Stimulated activated naive B cell treated with anti-CD40 and anti-IgM and Interleukin-4, amounts not matched to agents 10 μg/mL and 1 μg/mL and 100 μg/mL, for 72 hours (primary cell): ENCODE results near the gene HLA-DMA.
A peak's percentile ranks its signal among the peaks of the same experiment; 100 is the strongest.
"Not testable (repeated sequence)": the region's sequence is repeated elsewhere in the genome, so short reads cannot be mapped to it uniquely, and the experiment has no call there.

ENCODE experiments used
- ATAC-seq, 2 donors: fragments of 150-1000 bp; cut with Tn5 transposase; replicated peaks; 2 replicates each; pipeline ENCODE4 v1.10.0; 2021; ENCODE audit warnings: moderate library complexity in 1 of 2
- DNase-seq: peaks from one replicate; pipeline ENCODE4 v3.0.0; 2021
- H3K27ac Mint-ChIP-seq: one replicate; pipeline ENCODE4 v1.8.0; 2022; ENCODE audit warnings: mild to moderate bottlenecking, mixed read lengths
- H3K27me3 Mint-ChIP-seq, 2 donors: one replicate each; pipeline ENCODE4 v1.8.0; 2022; ENCODE audit warnings: mixed read lengths in 2 of 2
- H3K36me3 Mint-ChIP-seq, 2 donors: one replicate each; pipeline ENCODE4 v1.8.0; 2022; ENCODE audit warnings: mixed read lengths in 2 of 2, mild to moderate bottlenecking in 1 of 2
- H3K4me1 Mint-ChIP-seq, 2 donors: one replicate each; pipeline ENCODE4 v1.8.0; 2022; ENCODE audit warnings: mixed read lengths in 2 of 2, mild to moderate bottlenecking in 1 of 2
- H3K4me3 Mint-ChIP-seq, 2 donors: one replicate each; pipeline ENCODE4 v1.8.0; 2022; ENCODE audit warnings: mild to moderate bottlenecking in 2 of 2, mixed read lengths in 2 of 2, moderate library complexity in 1 of 2
- H3K9me3 Mint-ChIP-seq, 2 donors: one replicate each; pipeline ENCODE4 v1.8.0; 2022; ENCODE audit warnings: mixed read lengths in 2 of 2, mild to moderate bottlenecking in 1 of 2

The HLA-DMA gene

DNA sequence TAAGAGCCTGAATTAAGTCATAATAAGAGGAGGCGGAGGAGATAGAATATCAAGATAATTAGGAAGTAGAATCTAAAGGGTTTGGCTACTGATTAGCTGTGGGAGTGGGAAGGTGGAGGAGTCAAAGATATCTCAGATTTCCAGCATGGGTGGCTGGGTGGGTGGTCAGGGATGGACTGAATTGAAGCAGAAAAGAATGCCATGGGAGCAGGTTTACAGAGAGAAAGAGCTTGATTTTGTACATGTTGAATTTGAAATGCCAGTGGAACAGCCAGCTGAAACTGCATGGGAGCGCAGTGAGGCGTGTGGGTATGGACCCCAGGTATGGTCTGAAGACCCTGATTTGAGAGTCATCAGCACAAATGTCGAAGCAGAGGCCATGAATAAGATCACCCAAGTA is 1.4 kb upstream of the HLA-DMA start:
- peaks cover 54 to 66% of the 10 kb centered on the region in 2 donors for H3K4me1 Mint-ChIP-seq
- peak overlapping the region; percentile 99 for H3K27ac Mint-ChIP-seq
- H3K4me3 Mint-ChIP-seq = peak overlapping the region; percentile 99
- H3K36me3 Mint-ChIP-seq = peaks cover 34 to 37% of the 10 kb centered on the region in 2 donors
- DNase-seq = no peak
- H3K27me3 Mint-ChIP-seq = no peaks in the 10 kb centered on the region
- peaks cover 0 to 5% of the 10 kb centered on the region in 2 donors for H3K9me3 Mint-ChIP-seq
- no peak for ATAC-seq

DNA sequence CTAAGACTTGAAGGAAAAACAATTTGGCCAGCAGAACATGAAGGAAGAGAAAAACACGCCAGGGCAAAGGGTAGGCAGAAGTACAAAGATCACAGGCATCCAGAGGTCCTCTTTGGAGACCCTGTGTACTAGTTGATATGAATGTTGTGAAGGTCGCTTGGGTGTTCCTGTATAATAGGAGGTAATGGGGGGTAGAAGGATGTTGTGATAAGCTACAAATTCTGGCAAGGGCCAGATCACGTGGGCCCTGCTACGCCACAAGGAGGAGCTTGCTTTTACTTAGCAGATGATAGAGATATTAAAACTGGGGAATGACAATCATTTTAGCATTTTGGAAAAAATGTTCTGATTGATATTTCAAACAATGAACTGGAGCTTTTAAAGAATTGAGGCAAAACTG is 878 bp upstream of the HLA-DMA start:
- H3K9me3 Mint-ChIP-seq = peaks cover 0 to 5% of the 10 kb centered on the region in 2 donors
- no peaks in the 10 kb centered on the region for H3K27me3 Mint-ChIP-seq
- peaks cover 39 to 42% of the 10 kb centered on the region in 2 donors for H3K36me3 Mint-ChIP-seq
- no peak for ATAC-seq
- H3K4me3 Mint-ChIP-seq = peak overlapping the region; percentile 99
- no peak for DNase-seq
- H3K4me1 Mint-ChIP-seq = peaks cover 59 to 70% of the 10 kb centered on the region in 2 donors
- peak overlapping the region; percentile 99 for H3K27ac Mint-ChIP-seq

DNA sequence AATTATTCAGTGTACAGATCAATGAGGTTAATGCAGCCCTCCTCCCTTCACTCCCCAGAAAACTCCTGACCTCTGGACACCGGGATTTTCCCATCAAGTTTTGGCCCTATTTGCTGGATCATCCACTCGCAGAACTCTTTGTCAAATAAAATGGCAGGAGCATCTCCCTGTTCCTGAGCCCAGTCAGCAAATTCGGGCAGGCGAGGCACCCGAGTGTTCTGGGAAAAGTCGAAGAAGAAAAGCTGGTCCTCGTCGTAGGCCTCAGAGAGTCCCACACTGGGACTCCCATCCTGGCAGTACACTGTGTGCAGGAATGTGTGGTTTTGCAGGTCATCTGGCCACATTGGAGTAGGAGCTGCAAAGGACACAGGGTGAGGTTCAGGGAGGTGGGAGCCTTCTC is 2.4 kb downstream of the HLA-DMA start:
- ATAC-seq (no peak), DNase-seq (no peak)
- Mint-ChIP-seq H3K27ac (peak overlapping the region; percentile 92), H3K36me3 (peaks cover 61 to 64% of the 10 kb centered on the region in 2 donors), H3K27me3 (no peaks in the 10 kb centered on the region), H3K9me3 (no peaks in the 10 kb centered on the region), H3K4me3 (peak overlapping the region; percentile 99), H3K4me1 (peaks cover 69 to 89% of the 10 kb centered on the region in 2 donors)

DNA sequence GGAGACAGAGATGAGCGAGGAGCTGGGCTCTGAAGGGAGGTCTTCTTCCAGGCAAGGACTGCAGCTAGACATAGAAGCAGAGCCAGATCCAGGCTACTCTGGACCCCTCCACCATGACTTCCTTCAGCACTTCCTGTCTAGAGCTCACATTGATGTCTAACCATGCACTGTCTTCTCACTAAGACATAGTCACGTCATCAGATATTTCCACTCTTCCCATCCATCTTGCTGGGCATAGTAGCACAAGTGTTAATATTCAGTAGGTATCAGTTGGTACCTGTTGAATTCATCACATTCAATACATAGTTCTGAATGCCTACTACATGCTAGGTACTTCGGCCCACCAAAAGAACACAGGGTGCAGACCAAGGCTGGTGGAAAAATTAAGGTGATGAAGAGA is 2.9 kb downstream of the HLA-DMA start:
- no peak for ATAC-seq
- Mint-ChIP-seq H3K9me3 (no peaks in the 10 kb centered on the region), H3K4me1 (peaks cover 69 to 89% of the 10 kb centered on the region in 2 donors), H3K36me3 (peaks cover 58 to 68% of the 10 kb centered on the region in 2 donors), H3K4me3 (peak overlapping the region; percentile 99), H3K27me3 (no peaks in the 10 kb centered on the region), H3K27ac (peak overlapping the region; percentile 92)
- no peak for DNase-seq

DNA sequence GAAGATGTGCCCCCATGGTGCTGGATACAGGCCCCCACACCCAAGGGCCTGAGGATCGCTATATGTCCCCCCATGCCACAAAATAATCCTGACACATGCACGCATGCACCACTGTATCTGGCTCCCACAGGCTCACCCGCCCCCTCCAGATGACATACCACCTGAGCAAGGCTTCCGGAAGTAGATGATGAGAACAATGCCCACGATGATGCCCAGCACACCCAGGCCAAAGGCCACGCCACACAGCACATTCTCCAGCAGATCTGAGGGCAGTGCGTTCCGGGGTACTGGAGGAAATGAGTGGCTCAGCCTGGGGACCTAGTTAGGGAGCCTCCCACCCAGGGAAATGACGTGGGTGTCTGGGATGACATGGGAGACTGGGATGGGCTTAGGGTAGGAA is 3.8 kb downstream of the HLA-DMA start:
- H3K9me3 Mint-ChIP-seq = no peaks in the 10 kb centered on the region
- H3K36me3 Mint-ChIP-seq = peaks cover 60 to 75% of the 10 kb centered on the region in 2 donors
- no peaks in the 10 kb centered on the region for H3K27me3 Mint-ChIP-seq
- DNase-seq (no peak), ATAC-seq (no peak)
- peak overlapping the region; percentile 99 for H3K4me3 Mint-ChIP-seq
- peak overlapping the region; percentile 92 for H3K27ac Mint-ChIP-seq
- H3K4me1 Mint-ChIP-seq = peaks cover 70 to 89% of the 10 kb centered on the region in 2 donors

DNA sequence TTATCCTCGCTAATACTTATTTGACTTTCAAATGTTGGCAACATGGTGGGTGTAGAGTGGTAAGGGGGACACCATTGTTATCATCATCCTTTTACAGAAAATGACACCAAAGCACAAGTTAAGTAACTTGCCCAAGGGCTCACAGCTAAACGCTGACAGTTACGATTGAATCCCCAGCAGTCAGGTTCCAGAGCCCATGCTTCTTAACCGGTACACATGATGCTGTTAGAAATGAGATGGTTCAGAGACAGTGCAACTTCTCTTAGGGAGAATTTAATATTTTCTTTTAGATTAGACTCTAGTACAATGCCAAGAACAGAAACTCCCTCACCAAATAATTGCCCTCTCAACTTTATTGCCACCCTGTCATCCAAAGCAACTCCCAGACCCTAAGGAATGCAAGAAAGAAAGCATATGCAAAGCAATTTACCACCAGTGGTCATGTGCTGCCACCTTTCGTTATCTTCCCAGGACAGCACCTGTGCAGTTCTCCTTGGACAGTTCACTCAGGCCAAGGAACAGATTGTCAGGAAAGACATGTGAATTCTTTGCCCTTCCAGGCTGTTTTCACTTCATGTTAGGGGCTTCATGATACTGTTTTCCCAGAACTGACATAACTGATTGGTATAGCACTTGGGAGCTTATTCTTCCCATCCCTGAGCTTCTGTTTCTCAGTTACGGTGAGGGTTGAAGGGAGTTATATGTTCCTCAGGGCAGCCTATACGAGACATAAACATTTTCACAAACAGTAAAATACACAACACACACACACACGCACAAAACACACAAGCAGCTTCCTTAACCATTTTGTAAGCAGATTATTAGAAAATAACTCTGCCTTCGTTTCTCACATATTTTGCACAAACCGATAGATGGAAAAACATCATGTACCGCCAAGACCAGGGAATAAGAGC is 5.1 kb downstream of the HLA-DMA start:
- peak overlapping the region; percentile 99 for H3K4me3 Mint-ChIP-seq
- DNase-seq (no peak), ATAC-seq (no peak)
- H3K27me3 Mint-ChIP-seq = no peaks in the 10 kb centered on the region
- H3K27ac Mint-ChIP-seq = peak overlapping the region; percentile 92
- H3K9me3 Mint-ChIP-seq = no peaks in the 10 kb centered on the region
- peaks cover 71 to 89% of the 10 kb centered on the region in 2 donors for H3K4me1 Mint-ChIP-seq
- H3K36me3 Mint-ChIP-seq = peaks cover 66 to 81% of the 10 kb centered on the region in 2 donors

DNA sequence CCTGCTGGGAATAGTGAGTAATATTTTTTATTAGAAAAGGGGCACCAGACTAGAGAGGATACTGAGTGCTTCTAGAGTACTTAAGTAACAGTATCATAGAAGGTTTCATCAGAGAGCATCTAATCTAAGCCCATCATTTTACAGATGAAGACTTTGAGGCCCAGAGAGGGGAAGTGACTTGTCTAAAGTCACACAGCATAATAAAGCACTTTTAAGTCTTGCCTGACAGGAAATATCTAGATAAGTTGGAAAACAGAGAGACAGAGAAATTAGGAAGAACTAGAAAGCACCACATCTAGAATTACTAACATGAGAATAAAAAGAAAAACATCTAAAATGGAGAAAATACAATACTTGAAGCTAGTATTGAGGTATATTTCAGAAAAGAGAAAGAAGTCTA is 6.0 kb downstream of the HLA-DMA start:
- H3K27ac Mint-ChIP-seq = peak overlapping the region; percentile 7
- peak overlapping the region; percentile 12 to 26 for H3K4me3 Mint-ChIP-seq
- peaks cover 65 to 82% of the 10 kb centered on the region in 2 donors for H3K36me3 Mint-ChIP-seq
- H3K4me1 Mint-ChIP-seq = peaks cover 79 to 91% of the 10 kb centered on the region in 2 donors
- no peak for ATAC-seq
- DNase-seq = no peak
- no peaks in the 10 kb centered on the region for H3K9me3 Mint-ChIP-seq
- H3K27me3 Mint-ChIP-seq = no peaks in the 10 kb centered on the region

DNA sequence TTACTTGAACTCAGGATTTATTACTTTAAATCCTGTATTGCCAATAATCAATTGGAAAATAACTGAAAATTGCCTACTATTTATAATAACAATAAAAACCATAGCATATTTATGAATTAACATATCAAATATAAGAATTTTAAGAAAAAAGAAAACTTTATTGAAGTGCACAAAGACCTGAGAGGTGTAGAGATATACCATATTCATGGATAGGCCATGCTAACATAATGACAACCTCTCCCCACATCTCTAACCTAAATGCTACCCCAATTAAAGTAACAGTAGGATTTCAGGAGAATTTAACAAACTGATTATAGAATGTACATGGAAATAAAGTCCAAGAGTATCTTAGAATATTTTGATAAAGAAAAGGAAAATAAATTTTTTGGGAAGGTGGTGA is 6.9 kb downstream of the HLA-DMA start:
- DNase-seq (no peak), ATAC-seq (no peak)
- peaks cover 65 to 81% of the 10 kb centered on the region in 2 donors for H3K36me3 Mint-ChIP-seq
- H3K4me3 Mint-ChIP-seq = peak overlapping the region; percentile 54 to 98
- no peaks in the 10 kb centered on the region for H3K9me3 Mint-ChIP-seq
- peaks cover 84 to 100% of the 10 kb centered on the region in 2 donors for H3K4me1 Mint-ChIP-seq
- H3K27ac Mint-ChIP-seq = peak overlapping the region; percentile 99
- H3K27me3 Mint-ChIP-seq = no peaks in the 10 kb centered on the region

DNA sequence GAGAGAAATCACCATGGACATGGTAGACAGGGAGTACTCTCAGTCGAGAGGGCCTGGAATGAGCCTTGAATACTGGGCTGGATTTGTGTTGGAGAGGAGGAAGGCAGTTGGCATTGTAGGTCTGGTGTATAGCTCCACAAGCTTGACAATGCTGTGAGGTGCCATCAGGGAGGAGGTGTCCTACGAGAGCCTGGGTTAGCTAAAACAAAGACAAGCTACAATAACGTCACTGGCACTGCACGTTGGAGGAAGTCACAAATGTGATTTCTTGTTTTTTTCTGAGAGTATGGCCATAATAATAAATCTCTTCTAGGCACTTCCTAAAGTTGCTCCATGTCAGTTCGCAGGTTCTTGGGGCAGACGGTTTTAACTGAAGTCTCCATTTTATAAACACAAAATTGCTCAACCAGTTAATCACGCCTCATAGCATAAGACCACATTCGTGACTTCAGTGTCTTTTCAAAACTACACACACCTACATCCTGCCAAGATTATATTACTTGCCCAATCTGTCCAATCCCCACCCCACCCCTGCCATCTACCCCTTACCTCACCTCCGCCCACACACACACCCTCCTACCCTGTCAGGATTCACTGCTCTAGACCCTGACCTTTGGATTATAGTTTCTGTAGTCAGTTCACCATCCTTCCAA is 7.7 kb downstream of the HLA-DMA start:
- DNase-seq (peak; percentile 78), ATAC-seq (peak; percentile 55 to 61)
- H3K27ac Mint-ChIP-seq = peak overlapping the region; percentile 99
- peaks cover 77 to 93% of the 10 kb centered on the region in 2 donors for H3K4me1 Mint-ChIP-seq
- no peaks in the 10 kb centered on the region for H3K9me3 Mint-ChIP-seq
- H3K4me3 Mint-ChIP-seq = peak overlapping the region; percentile 97 to 98
- H3K27me3 Mint-ChIP-seq = no peaks in the 10 kb centered on the region
- H3K36me3 Mint-ChIP-seq = peaks cover 58 to 76% of the 10 kb centered on the region in 2 donors

DNA sequence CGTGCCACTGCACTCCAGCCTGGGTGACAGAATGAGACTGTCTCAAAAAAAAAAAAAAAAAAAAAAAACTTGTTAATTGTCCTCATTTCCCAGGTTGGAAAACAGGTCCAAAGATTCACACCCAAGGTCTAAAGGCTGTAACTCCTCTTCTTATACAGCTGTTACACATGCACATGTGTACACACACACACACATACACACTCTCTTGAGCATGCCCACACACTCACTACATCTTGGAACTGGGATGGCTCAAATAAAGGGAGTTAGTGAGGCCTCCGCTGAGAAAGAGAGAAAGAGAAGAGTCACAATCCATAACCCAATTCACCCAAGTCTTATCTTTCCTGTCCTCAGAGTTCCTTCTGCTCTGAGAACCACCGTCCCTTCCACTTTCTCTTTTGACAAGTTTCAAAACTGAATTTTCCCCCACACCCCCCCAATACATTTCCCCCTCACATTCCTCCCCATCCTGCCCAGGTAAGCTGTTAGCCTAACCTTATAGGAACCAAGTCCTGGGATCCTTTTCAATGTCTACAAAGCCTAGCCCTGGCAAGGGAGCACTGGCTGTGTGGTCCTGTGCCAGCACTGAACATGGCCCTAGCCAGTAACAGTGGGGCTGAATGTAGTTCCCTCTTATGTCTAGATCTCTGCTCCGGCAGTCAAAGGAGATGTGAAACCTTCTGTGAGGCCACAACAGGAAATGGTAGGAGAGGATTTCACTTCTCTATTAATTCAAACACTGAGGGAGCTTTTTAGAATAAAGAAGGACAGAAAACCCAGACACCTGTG is 8.8 kb downstream of the HLA-DMA start:
- Mint-ChIP-seq H3K4me3 (peak overlapping the region; percentile 97 to 98), H3K27ac (peak overlapping the region; percentile 99), H3K4me1 (peaks cover 65 to 81% of the 10 kb centered on the region in 2 donors), H3K36me3 (peaks cover 53 to 74% of the 10 kb centered on the region in 2 donors), H3K9me3 (no peaks in the 10 kb centered on the region), H3K27me3 (no peaks in the 10 kb centered on the region)
- peak; percentile 68 to 69 for ATAC-seq
- DNase-seq = peak; percentile 82

DNA sequence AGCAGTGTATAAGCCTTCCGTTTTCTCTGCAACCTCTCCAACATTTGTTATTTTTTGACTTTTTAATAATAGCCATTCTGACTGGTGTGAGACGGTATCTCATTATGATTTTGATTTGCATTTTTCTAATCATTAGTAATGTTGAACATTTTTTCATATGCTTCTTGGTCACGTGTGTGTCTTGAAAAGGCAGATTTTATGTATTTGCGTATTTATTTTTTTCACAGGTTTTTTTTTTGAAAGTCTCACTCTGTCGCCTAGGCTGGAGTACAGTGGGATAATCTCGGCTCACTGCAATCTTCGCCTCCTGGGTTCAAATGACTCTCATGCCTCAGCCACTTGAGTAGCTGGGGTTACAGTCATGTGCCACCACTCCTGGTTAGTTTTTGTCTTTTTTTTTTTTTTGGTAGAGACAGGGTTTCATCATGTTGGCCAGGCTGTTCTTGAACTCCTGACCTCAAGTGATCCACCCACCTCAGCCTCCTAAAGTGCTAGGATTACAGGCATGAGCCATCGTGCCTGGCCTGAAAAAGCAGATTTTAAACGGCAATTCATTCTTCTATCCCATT is 10.3 kb downstream of the HLA-DMA start:
- Mint-ChIP-seq H3K36me3 (peaks cover 50 to 72% of the 10 kb centered on the region in 2 donors), H3K4me1 (peaks cover 57 to 79% of the 10 kb centered on the region in 2 donors), H3K27ac (peak overlapping the region; percentile 99), H3K4me3 (peak overlapping the region; percentile 97 to 98)
- DNase-seq, H3K9me3 Mint-ChIP-seq, H3K27me3 Mint-ChIP-seq, ATAC-seq: not testable (repeated sequence)

DNA sequence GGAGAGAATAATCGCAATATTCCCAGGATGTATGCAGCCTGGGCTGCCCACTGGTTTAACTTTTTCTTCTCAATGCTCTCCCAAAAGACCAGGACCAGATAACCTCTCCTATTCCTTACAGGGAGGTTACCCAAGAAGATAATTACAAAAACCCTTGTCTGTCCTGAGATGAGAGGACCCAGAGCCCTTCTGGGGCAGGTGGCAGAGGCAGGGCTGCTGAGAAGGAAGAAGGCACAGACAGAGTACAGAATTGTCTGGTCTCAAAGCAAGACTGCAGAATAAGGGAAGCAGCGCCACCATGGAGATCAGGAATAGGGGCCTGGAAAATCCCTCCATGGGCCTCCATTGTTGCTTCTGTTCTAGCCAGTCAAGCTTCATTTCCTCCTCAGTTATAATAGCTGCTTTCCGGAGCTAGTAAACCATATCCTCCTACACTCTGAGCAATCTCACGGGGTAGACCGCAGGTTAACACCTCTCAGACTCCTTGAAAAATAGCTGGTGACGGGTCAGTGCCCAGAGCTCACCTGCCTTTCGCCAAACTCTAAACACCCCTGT is 11.6 kb downstream of the HLA-DMA start:
- H3K4me1 Mint-ChIP-seq = peaks cover 60 to 79% of the 10 kb centered on the region in 2 donors
- H3K4me3 Mint-ChIP-seq = peak overlapping the region; percentile 95 to 96
- peak; percentile 81 for DNase-seq
- H3K27ac Mint-ChIP-seq = peak overlapping the region; percentile 99
- H3K27me3 Mint-ChIP-seq = no peaks in the 10 kb centered on the region
- peaks cover 0 to 2% of the 10 kb centered on the region in 2 donors for H3K9me3 Mint-ChIP-seq
- ATAC-seq = peak; percentile 63 to 69
- H3K36me3 Mint-ChIP-seq = peaks cover 51 to 74% of the 10 kb centered on the region in 2 donors

DNA sequence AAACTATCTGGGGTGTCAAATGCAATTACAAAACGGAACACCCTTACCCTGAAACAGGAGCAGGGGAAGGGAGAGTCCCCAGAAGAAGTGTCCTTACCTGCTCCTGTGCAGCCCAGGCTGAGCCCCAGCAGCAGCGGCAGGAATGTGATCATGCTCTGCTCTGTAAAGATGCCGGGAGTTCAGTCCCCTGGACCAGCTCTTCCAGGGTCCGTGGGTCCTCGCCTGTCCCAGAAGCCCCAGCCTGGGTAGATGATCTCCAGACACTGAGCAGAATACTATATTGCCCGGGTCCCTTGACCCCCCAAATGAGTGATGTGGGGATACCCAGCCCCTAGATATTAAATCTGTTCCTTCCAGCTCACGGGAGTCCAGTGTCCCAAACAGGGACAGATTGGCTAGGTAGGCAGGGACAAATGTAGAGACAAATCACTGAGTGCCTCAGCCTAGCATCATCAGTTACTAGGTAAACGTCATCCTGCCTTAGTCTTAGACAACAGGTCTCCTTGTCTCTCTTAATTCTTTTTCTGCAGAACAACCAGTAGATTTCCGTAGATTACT is 12.2 kb downstream of the HLA-DMA start, which contains the start of gene HLA-DMB:
Gene HLA-DMB (minus strand): TSS at position 373 of the 558 bp plus-strand sequence. CDS start 221 bp downstream, at position 152.
- peaks cover 53 to 76% of the 10 kb centered on the region in 2 donors for H3K36me3 Mint-ChIP-seq
- peaks cover 0 to 2% of the 10 kb centered on the region in 2 donors for H3K9me3 Mint-ChIP-seq
- peak within 1 kb of the TSS; percentile 99 for H3K27ac Mint-ChIP-seq
- H3K4me3 Mint-ChIP-seq = peak within 1 kb of the TSS; percentile 95 to 96
- ATAC-seq = peak; percentile 70 to 73
- H3K4me1 Mint-ChIP-seq = peaks cover 64 to 79% of the 10 kb centered on the region in 2 donors
- DNase-seq = peak; percentile 74
- no peaks in the 10 kb centered on the region for H3K27me3 Mint-ChIP-seq
